Stimulated activated CD8-positive, alpha-beta memory T cell treated with anti-CD3 and anti-CD28 coated beads, Interleukin-15, amount 100 ng/mL, for 48 hours (primary cell): ENCODE data around the gene RAB7A.

Experiments
- DNase-seq, 2 donors: peaks; one replicate each; pipeline ENCODE4 v3.0.0-alpha.2; 2020; ENCODE audit warnings: low read depth in 2 of 2

The RAB7A gene

DNA sequence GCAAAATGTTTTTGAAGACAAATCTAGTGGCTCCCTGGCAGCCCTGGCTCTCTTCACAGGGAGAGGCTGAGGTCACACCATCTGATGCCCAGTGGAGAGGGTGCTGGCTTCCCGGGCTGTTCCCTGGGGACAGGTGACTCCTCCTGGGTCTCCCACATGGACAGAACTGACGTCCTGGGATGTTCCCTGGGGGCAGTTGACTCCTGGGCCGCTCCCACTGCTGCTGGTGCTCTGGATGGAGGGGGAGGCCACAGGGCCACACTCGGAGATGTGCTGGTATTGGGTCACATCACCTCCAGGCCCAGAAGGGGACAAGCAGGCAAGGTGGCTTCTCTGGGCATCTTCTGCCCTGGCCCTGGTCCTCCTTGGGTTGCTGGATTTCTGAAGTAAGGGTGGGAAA is 125.6 kb downstream of the RAB7A start:
- no peak for DNase-seq

DNA sequence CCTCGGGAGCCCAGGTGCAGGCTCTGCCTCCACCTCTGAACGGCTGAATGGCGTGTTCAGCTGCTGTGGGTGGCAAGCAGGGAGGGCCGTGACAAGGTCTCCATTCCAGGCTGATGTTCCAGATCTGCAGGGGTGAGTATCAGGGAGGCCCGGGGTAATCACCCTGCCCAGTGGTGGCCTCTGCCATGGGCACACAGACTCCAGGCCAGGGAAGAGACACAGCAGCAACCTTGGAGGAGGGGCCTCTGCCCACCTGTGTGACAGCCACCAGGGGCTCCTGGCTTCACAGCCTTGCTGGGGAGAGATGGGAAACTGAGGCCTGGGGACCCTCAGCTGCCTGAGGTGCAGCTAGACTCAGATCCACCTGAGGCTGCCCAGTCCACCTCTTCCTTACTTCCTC is 127.8 kb downstream of the RAB7A start:
- no peak for DNase-seq

DNA sequence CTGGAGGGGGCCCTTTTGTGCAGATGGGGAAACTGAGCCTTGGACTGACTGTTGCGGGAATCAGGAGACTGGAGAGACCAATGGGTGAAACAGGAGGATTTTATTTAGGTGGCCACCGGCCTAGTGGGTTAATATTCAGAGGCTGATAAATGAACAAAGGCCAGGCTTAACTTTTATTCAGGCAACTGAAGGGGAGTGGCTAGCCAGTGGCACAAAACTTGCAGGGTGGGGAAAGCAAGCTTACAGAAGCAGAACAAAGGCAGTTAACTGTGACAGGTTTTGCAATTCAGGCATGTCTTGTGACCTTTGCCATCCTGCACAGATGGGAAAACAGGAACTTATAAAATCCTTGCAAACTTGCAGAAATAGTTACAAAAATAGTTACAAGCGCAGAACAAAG is 128.5 kb downstream of the RAB7A start:
- DNase-seq: no peak

DNA sequence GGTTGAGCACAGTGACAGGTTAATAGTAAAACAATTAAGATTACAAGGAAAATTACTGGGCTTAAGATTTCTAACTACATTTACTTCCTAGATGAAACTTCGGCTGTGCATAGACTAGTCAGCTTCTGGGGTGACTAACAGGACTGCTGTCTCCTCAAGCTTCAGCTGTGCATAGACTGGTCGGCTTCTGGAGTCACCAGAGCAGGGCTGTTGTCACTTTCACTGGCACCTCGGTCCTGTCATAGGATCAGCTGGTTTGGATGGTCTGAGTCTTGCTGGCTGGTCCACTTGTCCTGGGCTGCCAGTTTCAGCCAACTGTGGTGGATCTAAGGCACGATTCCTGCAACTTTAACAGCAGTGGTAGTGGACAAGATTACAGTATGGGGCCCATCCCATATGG is 129.6 kb downstream of the RAB7A start:
- no peak for DNase-seq

DNA sequence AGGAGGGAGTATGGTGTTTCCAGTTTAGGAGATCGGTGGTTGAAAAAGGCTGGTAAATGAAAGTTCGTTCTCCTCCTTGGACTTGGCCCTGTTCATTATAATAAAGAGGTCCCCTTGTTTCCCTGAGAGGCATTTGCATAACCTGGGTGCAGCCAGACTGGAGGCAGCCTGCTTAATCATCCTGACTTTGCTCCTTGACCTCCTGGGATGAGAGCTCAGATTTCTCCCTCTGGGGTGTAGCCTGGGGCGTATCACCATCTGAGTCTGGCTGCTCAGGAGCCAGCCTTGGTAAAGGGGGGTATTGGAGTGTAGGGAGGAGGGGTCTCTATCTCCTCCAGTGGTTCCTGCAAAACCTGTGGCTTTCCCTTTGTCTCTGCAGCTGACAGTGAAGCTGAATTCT is 132.2 kb downstream of the RAB7A start:
- DNase-seq: no peak

DNA sequence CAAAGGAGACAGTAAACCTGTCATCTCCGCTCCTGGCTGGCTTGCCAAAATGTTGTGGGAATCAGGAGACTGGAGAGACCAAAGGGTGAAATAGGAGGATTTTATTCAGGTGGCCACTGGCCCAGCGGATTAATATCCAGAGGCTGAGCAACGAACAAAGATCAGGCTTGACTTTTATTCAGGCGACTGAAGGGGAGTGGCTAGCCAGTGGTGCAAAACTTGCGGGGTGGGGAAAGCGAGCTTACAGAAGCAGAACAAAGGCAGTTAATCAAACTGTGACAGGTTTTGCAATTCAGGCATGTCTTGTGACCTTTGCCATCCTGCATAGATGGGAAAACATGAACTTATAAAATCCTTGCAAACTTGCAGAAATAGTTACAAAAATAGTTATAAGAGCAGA is 133.6 kb downstream of the RAB7A start:
- DNase-seq: no peak

DNA sequence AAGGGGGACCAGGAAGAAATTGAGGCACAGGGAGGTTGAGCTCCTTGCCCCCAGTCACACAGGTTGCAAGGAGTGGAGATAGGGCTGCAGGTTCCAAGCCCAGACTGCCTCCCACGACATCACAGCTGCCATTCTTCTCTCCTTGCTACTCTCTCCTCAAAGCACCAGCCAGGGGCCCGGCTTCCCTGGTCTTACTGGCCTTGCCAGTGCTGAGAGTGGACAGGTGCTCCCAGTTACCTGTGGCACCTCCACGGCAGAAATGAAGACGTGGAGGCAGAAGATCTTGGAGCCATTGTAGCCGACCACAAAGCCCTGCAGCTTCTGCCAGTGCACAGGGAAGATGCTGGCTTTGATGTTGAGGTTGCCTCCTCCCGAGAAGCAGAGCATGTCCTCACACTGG is 135.5 kb downstream of the RAB7A start:
- no peak for DNase-seq

DNA sequence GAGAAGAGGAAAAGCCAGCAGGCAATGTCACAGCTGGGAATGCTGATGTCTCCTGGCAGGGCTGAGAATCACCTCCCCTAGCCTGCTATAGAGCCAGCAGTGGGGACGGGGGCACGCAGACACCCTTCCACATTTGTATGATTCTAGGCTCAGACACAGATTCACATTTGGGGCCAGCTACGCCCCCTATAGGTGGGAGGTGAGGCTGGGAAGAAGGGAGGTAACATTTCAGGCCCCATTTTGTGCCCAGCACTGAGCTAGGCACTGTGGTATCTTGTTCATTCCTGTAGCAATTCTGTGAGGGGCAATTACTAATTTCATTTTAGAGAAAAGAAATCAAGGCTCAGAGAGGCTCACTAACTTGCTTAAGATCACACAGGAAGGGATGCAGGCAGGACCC is 137.6 kb downstream of the RAB7A start:
- no peak for DNase-seq
